Right lung (tissue), 5 donors: Measurements from ENCODE around the gene PLAGL1. TPM values are rescaled to one million over a fixed set of nuclear protein-coding genes. Genes with fewer than 3 reads are reported as not detected.

Source experiments
- DNase-seq, 2 donors: peaks; one replicate each; pipeline ENCODE4 v3.0.0-alpha.2; 2013
- polyA plus RNA-seq, 5 donors: library from polyadenylated mRNA; unstranded; fragments of 120-200 nt; gene quantifications; one replicate each; pipeline versions ENCODE4 v1.2.1 to v1.2.3, GENCODE V29; 2013; ENCODE audit warnings: inconsistent platforms in 1 of 5, low replicate concordance in 1 of 5; ENCODE audit not compliant: insufficient read length in 5 of 5, insufficient read depth in 1 of 5

PLAGL1 gene
- polyA plus RNA-seq, 5 donors = 124 to 186 (median 126) TPM

GRCh38 chr6:143967706-143968376 lies 40.2 kb downstream of the PLAGL1 start:
- DNase-seq = peak; percentile 85 to 89

- DNase-seq = no peak
Observed at GRCh38 chr6:143966312-143966711, 41.7 kb downstream of the PLAGL1 start.

- no peak for DNase-seq
Observed at GRCh38 chr6:143965503-143966171, 42.4 kb downstream of the PLAGL1 start.

DNA sequence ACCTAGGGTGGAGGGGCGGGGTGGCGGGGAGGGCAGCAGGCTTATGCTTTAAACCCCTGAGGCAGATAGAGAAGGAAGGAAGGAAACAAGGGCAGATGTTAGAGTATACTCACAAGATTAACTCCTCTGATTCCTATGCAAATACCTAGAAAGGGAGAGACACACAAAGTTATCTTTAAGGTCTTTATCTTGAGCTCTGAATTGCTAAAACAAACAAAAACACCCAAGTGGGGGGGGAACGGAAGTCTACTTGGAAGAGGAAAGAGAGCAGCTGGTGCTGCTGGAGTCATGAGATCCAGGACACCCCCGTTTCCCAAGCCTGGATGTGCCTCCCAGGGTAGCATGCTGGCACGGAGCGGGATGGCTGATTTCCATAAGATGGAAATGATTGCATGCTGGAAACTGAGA lies 43.4 kb downstream of the PLAGL1 start:
- DNase-seq = peak; percentile 60 to 72

DNA sequence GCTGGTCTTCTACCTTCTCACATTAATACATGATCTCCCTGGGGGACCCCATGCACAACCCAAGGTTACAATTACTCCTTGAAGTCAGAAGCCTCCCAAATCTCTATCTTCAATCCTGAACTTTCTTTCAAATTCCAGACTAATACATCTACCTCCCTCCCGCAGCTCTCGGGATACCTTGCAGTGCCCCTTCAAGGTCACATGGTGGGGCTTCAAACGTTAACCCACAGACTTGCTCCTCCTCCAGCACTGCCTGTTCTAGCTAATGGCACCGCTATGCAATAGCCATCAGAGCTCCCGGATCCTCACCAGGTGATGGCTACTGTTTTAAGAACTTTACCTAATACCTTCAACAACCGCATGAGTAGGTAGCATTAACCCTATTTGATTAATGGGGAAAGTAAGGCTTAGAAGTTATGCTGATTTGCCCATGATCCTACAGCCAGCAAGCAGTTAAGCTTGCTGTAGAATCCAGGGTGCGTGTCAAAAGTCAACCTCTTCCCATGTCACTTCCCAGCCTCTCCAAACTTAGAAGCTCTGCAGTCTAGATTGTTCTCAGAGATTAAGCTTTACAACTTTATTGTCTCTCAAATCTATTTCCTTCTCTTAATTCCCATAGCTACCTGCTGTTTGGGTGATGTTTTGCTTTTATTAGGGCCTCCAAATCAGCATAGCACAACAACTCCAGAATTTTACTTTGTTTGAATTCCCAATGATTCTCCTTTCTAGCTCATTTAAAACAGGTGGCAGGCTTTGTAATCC lies 44.7 kb downstream of the PLAGL1 start:
- no peak for DNase-seq

DNA sequence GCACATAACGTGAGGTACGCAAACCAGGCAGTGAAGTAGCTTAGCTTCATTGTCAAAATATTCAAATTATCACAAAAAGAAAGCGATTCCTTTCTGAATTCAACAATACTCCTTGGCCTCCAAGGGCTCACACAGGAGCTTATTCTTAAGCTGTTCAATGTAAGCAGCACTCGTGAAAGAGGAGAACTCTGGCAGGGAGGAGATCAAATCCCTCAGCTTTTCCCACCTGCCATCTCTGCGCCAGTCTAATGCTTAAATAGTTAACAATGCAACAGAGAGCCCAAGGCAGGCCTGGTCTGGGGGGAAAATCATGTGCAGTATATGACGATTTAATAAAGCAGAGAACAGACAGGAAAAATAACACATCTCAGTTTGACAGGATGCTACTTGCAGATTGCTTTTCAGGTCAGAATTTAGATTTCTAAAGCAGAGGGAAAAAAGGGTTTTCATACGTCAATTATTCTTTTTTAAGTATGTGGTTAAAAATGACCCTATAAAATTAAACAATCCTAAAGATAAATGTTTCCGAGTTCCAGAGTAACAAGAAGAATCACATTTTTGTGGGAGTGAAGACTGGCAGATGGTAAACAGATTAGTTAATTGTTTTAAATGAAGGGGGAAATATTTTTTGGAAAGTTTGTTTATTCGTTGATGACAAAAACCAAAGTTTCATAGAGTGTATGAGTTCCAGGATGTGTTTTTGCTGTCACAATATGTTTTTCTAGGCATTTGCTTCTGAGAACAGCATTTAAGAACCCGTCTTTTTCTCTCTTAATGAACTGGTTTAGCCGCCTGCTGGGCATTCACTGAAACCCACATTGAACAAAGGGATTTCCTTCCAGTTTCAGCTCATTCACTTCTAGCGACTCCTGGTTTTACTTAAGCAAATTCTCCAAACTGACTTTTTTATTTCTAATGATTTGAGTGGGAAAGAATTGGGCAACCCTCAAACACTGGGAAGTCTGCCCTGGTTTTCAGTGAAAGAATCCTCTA lies 45.9 kb downstream of the PLAGL1 start:
- DNase-seq = peak; percentile 79 to 83

DNA sequence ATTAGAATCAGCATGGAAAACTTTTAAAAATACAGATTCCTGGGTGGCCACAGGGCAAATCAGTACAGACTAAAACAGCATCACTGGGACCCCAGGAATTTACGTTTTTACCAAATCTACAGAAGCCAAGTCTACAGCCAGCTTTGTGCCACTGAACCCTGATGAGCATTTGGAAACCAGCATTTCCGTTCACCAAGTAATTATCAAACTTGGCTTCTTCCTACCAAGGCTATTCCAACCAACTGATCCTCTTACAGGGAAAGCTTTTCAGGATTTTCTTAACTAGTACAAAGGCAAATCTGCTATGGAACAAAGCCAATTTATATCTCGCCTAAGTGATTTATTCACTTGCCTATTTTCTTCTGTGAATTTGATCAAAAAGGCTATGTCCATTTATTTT lies 47.0 kb downstream of the PLAGL1 start:
- no peak for DNase-seq

DNA sequence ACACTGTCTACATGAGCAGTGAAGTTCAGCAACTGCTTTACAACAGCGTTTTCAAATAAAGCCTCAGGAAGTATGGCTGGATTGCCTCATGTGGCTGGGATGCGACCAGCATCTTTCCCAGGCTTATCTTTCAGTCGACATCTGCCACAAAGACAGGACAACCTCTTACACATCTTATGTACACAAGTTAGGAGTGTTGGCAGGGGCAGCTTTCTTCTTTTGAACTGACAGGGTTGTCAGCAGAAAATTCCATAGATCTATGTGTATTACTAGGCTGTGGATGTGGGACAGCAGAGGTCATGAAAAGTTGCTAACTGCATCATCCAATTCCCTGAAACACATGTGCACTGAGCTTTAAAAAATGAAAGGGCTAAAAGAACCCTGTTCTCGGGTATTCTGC lies 48.1 kb downstream of the PLAGL1 start:
- no peak for DNase-seq

- DNase-seq = no peak
Observed at GRCh38 chr6:143958839-143959399, 49.1 kb downstream of the PLAGL1 start.

- DNase-seq = no peak
Observed at GRCh38 chr6:143957679-143958274, 50.3 kb downstream of the PLAGL1 start.

DNA sequence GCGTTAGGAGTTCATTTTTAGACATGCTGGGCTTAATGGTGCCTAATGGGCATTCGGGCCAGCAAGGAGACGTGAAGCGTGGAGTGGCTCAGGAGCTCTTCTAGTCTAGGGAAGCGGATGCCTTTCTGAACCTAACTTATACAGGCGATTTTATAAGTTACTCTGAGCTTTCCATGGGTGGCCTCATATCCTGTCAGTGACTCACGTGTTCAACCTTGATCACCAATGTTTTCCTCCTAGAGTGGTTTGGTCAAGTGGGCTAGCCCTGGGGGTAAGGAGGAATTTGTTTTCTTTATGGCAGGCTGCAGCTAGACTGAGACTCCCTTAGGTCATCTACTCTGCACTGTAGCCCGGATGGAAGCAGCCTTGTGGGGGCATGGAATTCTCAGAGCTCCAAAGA lies 52.1 kb downstream of the PLAGL1 start:
- no peak for DNase-seq

DNA sequence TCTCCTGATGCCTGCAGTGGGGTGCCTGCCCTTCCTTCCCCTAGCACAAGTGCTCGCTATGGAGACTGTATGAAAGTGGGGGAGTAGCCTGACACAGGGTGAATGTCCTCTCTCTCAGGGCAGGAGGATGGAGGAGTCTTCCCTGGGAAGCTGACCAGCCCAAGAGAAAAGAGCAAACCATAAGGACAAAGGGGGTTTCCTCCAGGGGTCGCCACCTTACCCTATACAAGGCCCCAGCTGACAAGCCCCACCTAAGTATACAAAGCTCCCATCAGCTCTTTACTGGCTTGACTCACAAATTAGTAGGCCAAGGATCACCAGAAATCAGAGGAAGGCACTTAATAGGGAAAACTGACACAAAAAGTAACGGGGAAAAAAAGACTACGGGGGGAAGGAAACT lies 54.1 kb downstream of the PLAGL1 start:
- DNase-seq = no peak

- no peak for DNase-seq
Observed at GRCh38 chr6:143952947-143953701, 54.9 kb downstream of the PLAGL1 start.

- no peak for DNase-seq
Observed at GRCh38 chr6:143952060-143952778, 55.8 kb downstream of the PLAGL1 start.

DNA sequence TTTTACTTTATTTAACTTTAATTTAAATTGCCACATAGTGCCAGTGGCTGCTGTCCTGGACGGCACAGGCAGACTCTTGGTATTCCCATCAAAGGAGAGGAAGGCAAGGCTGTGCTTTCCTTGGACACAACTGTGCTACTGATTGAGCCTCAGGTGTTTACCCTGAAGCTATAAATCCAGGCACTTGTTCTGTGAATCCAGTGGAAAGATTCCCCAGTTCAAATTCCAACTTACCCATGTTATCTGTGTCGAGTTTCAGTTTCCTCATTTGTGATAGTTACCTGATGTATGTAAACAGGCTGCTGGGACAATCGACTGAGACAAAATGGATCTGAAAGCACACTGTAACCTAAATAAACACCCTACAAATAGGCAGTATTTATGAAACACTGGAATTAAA lies 57.2 kb downstream of the PLAGL1 start:
- DNase-seq = no peak

DNA sequence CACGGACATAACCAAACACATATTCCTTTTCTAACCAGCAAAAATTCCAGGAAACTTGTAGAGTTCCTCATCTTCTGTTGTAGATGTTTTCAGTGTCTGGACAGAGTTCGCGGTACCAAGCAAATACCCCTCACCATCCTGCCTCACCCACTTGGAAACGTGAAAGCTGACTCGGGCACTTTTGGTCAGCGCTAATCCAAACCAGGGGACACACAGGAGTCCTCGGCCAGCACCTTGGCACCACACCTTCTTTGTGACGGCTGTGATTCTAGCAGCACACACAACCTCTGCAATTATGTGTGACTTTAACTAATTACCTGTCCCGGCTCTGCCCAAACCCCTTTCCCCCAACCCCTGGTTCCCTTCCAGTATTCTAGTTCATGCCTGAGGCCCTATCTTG lies 58.1 kb downstream of the PLAGL1 start:
- no peak for DNase-seq

GRCh38 chr6:143949535-143949934 lies 58.5 kb downstream of the PLAGL1 start:
- peak; percentile 56 for DNase-seq

- no peak for DNase-seq
Observed at GRCh38 chr6:143948208-143948607, 59.9 kb downstream of the PLAGL1 start.

DNA sequence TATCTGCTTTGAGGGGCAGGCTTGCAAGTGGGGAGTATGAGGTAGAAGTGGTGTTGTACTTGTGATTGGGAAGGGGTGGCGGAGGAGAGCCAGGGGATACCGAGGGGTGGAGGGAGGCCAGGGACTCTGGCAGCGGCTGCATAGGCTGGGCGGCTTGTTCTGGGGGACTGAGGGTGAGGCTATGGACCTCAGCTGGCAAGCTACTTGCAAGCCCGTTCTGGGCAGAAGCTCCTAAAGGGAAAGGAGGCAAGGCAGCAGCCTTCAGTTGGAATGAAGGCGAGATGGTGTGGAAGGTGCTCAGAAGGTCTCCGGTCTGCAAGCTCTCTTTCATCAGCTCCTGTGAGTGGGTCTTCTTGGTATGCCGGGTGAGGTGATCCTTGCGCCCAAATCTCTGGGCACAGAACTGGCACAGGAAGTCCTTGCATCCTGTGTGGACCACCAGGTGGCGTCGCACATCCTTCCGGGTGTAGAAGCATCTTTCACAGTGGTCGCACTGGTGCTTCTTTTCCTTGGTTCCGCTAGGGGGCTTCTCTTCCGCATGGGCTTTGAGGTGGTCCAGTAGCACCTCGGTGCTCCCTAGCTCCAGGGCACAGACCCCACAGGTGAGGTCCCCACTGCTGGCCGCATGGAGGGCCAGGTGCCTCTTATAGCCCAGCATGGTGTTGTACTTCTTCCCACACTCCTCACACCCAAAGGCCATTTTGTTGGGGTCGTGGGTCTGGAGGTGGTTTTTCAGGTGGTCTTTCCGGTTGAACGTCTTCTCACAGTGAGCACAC lies 66.0 kb downstream of the PLAGL1 start:
- no peak for DNase-seq
